ENCODE results near the gene HNRNPA1.

Gene HNRNPA1

GRCh38 chr12:54240971-54241588, 39.4 kb upstream of the HNRNPA1 start:
- ChIA-PET CTCF (interaction anchor here (1.1 to 13.1 kb wide), 6 partner anchors 8 to 129 kb away, joined by 3 to 209 read pairs (median 8); no protein-coding TSS in a partner anchor), POLR2A (no interaction called here)
- TF ChIP-seq CTCF (IDR thresholded peaks at IDR 0.05; ENCODE audit: insufficient read depth, low read length, missing control alignments), result no peak
- H3K4me3 ChIP-seq (ENCODE audit: low read depth, low read length), result no peak overlapping the region
- no peak for DNase-seq (ENCODE audit: low read depth, low spot score)

GRCh38 chr12:54246011-54246641, 34.4 kb upstream of the HNRNPA1 start:
- no peak for TF ChIP-seq CTCF (IDR thresholded peaks at IDR 0.05; ENCODE audit: insufficient read depth, low read length, missing control alignments)
- no peak for DNase-seq (ENCODE audit: low read depth, low spot score)
- ChIA-PET POLR2A (no interaction called here), CTCF (interaction anchor here (0.5 to 2.6 kb wide), 6 partner anchors 12 to 1548 kb away, joined by 3 to 7 read pairs (median 4); partner anchors contain the start of gene COPZ1)
- no peak overlapping the region for H3K4me3 ChIP-seq (ENCODE audit: low read depth, low read length)

GRCh38 chr12:54249489-54249888, 31.0 kb upstream of the HNRNPA1 start:
- DNase-seq (ENCODE audit: low read depth, low spot score), result no peak
- CTCF ChIA-PET, result interaction anchor here (1.0 to 1.9 kb wide), 12 partner anchors 9 to 123 kb away, joined by 3 to 10 read pairs (median 4); partner anchors contain the start of gene COPZ1
- POLR2A ChIA-PET, result no interaction called here
- no peak for TF ChIP-seq CTCF (IDR thresholded peaks at IDR 0.05; ENCODE audit: insufficient read depth, low read length, missing control alignments)
- H3K4me3 ChIP-seq (ENCODE audit: low read depth, low read length), result no peak overlapping the region

GRCh38 chr12:54251667-54252284, 28.8 kb upstream of the HNRNPA1 start:
- POLR2A ChIA-PET, result interaction anchor here (1.1 kb wide), 1 partner anchor 28 kb away, joined by 6 read pairs; the partner anchor contains the start of genes CBX5 and HNRNPA1
- TF ChIP-seq CTCF (IDR thresholded peaks at IDR 0.05; ENCODE audit: insufficient read depth, low read length, missing control alignments), result peak; percentile 42
- H3K4me3 ChIP-seq (ENCODE audit: low read depth, low read length), result no peak overlapping the region
- DNase-seq (ENCODE audit: low read depth, low spot score), result no peak
- CTCF ChIA-PET, result interaction anchor here (0.7 to 10.8 kb wide), 42 partner anchors 8 to 267 kb away, joined by 3 to 209 read pairs (median 8); partner anchors contain the start of genes CBX5, COPZ1, HNRNPA1 and HOXC10

- DNase-seq (ENCODE audit: low read depth, low spot score), result no peak
- H3K4me3 ChIP-seq (ENCODE audit: low read depth, low read length), result no peak overlapping the region
- ChIA-PET POLR2A (interaction anchor here (1.0 to 1.3 kb wide), 2 partner anchors 27 to 79 kb away, joined by 4 read pairs; partner anchors contain the start of gene HNRNPA1), CTCF (interaction anchor here (0.6 to 10.8 kb wide), 17 partner anchors 15 to 127 kb away, joined by 3 to 209 read pairs (median 9); partner anchors contain the start of gene COPZ1)
- TF ChIP-seq CTCF (IDR thresholded peaks at IDR 0.05; ENCODE audit: insufficient read depth, low read length, missing control alignments), result no peak
Observed at GRCh38 chr12:54253240-54253639, 27.3 kb upstream of the HNRNPA1 start.

GRCh38 chr12:54257332-54257731, 23.2 kb upstream of the HNRNPA1 start:
- ChIA-PET POLR2A (no interaction called here), CTCF (interaction anchor here (1.4 to 10.8 kb wide), 5 partner anchors 19 to 122 kb away, joined by 3 to 209 read pairs (median 21); no protein-coding TSS in a partner anchor)

More at GRCh38 chr12:54257332-54257731, 23.2 kb upstream of the HNRNPA1 start:
- DNase-seq (ENCODE audit: low read depth, low spot score), result no peak
- no peak for TF ChIP-seq CTCF (IDR thresholded peaks at IDR 0.05; ENCODE audit: insufficient read depth, low read length, missing control alignments)
- H3K4me3 ChIP-seq (ENCODE audit: low read depth, low read length), result no peak overlapping the region
